Measurements from ENCODE around the gene BHLHE40.
"Not testable (repeated sequence)": the region's sequence is repeated elsewhere in the genome, so short reads cannot be mapped to it uniquely, and the experiment has no call there.

The BHLHE40 gene

DNA sequence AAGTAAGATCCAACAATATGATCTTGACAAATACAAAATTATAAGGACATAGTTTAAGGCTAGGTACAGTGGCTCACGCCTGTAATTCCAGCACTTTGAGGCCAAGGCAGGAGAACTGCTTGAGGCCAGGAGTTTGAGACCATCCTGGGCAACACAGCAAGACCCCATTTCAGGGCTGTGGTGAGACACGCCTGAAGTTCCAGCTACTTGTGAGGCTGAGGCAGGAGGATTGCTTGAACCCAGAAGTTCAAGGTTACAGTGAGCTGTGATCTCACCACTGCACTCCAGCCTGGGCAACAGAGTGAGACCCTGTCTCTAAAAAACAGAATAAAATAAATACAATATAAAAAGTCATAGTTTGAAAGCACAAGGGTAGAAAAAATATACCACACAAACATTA is 17.4 kb upstream of the BHLHE40 start:
- not testable (repeated sequence) for DNase-seq (ENCODE audit: low read depth)

DNA sequence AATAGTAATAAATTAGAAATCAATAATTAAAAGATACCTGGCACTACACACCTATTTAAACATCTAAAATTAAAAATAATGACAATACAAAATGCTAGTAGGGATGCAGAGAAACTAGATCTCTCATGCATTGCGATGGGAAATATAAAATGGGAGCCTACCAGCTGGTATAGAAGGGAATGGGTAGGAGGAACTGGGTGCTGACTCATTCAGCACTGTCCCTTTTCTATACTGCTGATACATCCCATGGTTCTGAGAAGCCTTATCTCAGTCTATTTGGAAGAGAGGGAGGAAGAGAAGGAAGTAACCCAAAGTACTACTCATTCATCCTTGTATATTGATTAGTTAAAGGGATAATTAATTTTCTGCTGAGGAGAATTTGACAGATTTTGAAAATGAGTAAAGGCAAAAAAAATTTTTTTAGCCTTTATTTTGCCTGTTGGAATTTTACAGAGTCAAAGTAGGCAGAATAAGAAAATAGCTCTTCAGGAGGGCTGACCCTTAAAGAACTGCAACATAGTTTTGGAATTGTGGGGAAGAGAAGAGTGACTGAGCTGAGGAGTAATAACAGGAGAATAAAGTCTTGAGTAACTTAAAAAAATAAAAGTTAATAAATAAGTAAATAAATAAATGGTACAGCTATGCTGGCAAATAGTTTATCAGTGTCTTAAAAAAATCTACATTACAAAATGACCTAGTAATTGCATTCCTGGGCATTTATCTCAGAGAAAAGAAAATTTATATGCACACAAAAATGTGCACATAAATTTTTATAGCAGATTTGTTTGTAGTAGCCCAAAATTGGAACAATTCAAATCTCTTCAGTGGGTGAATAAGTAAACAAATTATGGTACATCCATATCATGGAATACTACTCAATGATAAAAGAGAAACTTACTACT is 15.3 kb upstream of the BHLHE40 start:
- DNase-seq (ENCODE audit: low read depth): no peak

DNA sequence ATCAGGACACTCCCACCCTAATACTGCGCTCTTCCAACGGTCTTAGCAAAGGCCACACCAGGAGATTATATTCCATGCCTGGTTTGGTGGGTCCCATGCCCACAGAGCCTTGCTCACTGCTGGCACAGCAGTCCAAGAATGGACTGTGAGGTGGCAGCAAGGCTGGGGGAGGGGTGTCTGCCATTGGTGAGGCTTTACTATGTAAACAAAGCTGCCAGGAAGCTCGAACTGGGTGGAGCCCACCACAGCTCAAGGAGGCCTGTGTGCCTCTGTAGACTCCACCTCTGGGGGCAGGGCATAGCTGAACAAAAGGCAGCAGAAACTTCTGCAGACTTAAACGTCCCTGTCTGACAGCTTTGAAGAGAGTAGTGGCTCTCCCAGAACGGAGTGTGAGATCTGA is 13.2 kb upstream of the BHLHE40 start:
- DNase-seq (ENCODE audit: low read depth): not testable (repeated sequence)

DNA sequence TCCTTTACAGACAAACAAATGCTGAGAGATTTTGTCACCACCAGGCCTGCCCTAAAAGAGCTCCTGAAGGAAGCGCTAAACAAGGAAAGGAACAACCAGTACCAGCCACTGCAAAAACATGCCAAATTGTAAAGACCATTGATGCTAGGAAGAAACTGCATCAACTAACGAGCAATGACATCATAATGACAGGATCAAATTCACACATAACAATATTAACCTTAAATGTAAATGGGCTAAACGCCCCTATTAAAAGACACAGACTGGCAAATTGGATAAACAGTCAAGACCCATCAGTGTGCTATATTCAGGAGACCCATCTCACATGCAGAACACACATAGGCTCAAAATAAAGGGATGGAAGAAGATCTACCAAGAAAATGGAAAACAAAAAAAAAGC is 11.6 kb upstream of the BHLHE40 start:
- DNase-seq (ENCODE audit: low read depth): not testable (repeated sequence)

DNA sequence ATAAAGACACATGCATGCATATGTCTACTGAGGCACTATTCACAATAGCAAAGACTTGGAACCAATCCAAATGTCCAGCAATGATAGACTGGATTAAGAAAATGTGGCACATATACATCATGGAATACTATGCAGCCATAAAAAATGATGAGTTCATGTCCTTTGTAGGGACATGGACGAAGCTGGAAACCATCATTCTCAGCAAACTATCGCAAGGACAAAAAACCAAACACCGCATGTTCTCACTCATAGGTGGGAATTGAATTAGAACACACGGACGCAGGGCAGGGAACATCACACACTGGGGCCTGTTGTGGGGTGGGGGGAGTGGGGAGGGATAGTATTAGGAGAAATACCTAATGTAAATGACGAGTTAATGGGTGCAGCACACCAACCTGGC is 7.8 kb upstream of the BHLHE40 start:
- DNase-seq (ENCODE audit: low read depth): not testable (repeated sequence)

DNA sequence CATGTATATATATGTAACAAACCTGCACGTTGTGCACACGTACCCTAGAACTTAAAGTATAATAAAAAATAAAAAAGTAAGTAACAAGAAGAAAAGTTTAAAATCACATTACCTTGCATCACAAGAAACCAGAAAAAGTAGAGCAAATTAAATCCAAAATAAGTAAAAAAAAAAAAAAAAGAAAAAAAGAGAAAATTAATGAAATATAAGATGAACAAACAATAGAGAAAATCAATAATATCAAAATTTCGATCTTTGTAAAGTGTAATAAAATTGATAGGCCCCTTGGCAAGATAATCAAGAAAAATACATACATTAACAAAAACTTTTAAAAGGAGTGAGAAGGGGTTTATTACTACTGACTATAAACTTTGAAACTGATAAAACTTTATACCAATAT is 7.4 kb upstream of the BHLHE40 start:
- DNase-seq (ENCODE audit: low read depth): no peak

DNA sequence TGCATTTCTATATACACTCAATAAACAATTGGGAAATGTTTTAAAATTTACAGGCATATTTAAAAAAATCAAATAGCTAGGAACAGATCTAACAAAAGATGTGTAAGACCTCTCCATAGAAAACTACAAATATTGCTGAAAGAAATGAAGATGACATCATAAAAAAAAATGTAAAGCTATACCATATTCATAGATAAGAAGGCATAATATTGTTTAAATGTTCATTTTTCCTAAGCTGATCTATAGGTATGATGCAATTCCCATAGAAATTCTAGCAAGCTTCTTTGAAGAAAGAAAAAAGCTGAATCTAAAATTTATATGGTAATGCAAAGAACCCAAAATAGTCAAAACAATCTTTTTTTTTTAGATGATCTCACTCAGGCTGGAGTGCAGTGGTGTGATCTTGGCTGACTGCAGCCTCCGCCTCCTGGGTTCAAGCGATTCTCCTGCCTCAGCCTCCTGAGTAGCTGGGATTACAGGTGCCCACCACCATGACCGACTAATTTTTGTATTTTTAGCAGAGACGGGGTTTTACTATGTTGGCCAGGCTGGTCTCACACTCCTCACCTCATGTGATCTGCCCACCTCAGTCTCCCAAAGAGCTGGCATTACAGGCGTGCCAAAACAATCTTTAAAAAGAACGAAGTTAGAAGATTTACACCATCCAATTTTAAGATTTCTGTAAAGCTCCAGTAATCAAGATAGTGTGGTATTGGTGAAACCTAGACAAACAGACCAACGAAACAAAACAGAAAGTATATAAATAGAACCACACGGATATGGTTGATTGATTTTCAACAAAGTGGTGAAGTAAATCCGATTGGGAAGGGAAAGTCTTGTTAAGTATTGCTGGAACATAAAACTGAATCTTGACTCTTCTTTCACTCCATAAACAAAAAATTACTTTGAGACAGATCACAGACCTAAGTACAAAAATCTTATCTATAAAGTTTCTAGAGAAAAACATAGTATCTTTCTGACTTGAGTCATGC is 6.3 kb upstream of the BHLHE40 start:
- DNase-seq (ENCODE audit: low read depth): no peak

DNA sequence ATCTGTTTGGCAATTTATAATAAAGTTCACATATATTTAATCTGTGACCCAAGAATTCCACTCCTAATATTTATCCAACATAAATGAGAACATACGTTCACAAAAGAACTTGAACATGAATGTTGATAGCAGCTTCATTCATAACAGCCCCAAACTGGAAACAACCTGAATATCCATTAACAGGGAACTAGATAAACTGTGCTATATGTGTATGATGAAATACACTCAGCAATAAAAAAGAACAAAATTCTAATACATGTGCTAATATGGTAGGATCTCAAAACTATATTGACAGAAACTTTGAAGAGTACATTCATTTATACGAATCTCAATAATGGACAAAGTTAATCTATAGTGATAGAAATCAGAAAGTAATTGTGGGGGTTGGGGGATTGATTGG is 5.1 kb upstream of the BHLHE40 start:
- DNase-seq (ENCODE audit: low read depth): no peak

DNA sequence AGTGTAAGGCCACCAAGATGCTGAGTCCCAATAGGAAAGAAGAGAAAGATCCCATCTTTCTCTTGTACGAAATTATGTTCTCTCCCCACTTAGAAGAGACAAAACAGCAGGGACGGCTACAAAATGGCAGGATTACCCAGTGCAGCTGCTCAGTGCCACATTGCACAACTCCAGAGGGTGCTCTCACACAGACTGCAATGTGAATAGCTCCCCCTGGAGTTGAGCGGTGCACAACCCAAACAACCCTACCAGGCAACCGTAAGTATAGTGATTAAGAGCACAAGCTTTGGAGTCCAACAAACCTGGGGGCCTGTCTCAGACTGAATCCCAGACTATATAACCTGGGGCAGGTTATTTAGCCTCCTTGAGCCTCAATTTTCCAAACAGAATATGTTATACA is 3.1 kb upstream of the BHLHE40 start:
- DNase-seq (ENCODE audit: low read depth): peak; percentile 83

DNA sequence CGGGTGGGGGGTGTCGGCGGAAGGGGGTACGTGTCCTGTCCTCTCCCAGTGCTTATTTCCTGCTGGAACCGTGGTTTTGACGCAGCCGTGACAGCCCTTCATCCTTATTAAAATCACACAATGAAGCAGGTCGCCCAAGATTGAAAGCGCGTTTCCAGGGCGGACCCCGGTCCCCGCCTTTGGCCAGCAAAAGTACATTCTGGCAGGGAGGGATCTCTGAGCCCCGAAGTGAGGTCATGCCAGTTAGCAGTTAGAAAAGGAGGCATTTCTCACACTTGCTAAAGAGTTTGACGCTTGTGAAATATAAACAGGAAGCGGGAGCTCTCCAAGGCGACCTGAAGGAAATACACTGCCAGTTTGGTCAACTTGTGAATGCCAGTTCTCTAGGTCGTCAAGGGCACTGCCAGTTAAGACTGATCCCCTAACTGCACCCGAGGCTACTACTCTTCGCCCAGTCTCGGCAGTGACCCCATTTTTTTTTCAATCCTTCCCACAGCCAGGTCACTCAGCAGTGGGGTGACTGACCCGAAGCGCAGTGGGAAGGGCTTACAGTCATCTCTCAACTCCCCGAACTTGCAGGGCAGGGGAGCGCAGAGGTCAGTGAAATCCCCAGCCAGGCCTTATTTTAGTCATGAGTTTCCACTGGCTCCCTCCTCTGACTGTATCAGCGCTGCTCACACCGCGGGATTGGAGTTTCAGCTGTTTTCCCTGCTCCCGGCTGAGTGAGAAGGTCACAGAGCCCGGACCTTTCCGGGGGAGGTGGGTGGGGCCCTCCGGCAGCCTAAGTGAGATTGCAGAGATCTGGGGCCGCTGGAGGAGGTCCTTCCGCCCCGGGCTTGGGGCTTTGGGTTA is 2.0 kb upstream of the BHLHE40 start:
- DNase-seq (ENCODE audit: low read depth): peak; percentile 92

DNA sequence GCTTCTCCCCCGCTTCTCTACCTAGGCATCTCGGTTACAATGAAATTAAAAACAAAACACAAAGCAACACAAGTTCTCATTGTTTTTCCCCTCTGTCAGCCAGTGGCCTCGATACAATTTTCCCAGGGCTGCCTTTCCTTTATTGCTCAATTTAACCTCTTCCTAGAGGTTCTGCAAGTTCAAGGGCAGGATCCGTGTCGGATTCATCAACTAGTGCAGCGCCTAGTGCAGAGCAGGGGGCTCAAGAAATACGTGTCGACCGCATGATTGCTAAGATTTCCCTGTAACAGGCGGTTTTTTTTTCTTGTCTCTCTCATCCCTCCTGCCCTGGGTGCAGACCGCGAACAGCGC is 1.4 kb upstream of the BHLHE40 start:
- no peak for DNase-seq (ENCODE audit: low read depth)

DNA sequence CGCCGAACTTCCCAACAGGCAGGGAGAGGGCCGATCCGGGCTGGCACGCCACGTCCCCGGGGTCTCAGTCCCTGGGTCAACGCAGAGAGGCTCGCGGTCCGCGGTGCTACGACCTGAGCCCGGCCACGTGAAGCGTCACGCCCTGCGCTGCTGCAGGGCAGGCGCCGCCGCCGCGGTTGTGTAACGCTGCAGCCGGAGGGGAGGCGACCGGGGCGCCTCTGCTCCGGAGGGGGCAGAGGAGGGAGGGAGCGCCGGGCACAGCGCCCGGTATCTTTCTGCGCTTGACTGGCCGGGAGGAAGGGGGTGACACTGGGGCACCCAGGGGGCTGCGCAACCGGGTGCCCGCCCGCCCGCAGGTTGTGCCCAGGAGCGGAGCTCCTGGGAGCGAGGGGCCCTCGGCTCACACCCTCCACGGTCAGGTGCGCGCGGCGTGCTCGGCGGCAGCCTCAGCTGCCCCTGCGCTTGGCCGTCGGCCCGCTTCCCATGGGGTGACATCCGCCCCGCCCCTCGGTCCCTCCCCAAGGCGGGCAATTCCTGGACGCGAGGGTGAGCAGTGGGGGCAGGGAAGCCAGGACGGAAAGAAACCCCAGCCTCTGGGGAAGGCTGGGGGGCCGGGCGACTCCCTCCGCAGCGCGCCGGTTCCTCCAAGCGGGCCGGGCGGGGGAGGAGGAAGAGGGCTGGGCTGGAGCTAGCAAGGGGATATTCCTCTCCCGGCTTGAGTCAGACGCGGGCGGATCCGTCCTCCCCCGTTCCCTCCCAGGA is 852 bp upstream of the BHLHE40 start:
- DNase-seq (ENCODE audit: low read depth): peak; percentile 99

DNA sequence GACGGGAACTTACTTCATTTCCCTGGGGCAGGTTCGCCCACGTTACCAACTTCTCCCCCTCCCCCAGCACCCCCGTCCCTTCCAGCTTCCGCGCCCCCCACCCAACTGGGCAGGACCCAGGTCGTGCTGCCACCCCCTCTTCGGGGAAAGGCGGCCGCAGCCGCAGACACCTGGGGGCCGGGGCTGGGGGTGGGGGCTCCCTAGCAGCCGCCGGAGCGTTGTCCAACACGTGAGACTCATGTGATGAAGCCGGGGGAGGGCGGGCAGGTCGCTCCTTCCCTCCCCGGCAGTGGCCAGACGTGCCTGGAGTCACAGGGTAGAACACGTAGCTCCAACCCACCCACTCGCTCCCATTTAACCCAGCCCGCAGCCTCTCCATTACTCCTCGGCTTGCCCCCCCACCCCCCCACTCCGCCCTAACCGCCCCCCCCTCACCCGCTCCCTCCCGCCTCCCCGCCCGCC is 240 bp upstream of the BHLHE40 start:
- DNase-seq (ENCODE audit: low read depth): peak; percentile 100

DNA sequence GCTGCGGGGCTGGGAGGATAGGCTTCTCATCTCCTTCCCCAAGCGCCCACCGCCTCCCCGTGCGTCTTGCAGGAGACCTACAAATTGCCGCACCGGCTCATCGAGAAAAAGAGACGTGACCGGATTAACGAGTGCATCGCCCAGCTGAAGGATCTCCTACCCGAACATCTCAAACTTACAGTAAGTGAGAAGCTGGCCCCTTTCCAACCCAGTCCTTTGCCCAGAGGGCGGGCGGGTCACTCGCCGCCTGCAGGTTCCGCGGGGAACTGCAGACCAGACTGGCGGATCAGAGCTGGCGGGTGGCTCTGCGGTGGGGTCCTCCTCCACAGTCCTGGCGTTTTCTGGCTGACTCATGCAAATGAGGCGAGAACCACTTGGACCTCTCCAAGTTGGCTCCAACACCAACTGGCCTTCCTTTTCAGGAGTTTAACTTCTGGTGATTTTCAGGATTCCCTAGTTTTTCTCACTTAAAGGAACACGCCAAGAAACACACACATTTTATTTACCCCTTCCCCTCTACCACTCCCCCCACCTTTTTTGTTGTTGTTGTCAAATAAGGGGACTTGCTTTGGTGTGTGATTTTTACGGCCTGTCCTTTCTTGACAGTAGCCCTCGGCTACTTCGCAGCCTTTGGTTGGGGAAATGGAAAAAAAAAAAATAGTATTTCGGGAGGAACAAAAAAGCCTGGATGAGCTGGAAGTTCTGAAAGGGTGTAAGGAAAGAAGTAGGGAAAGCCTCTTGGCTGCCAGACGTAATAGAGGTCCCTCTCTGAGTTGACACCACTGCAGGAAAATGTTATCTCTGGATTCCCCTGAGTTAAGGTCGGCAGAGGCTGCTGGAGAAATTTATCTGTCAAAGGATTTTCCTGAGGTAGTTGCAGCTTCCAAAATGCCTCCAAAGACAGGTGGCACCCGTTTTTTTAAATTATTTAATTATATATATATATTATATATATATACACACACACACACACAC is 1.3 kb downstream of the BHLHE40 start:
- peak; percentile 90 for DNase-seq (ENCODE audit: low read depth)

DNA sequence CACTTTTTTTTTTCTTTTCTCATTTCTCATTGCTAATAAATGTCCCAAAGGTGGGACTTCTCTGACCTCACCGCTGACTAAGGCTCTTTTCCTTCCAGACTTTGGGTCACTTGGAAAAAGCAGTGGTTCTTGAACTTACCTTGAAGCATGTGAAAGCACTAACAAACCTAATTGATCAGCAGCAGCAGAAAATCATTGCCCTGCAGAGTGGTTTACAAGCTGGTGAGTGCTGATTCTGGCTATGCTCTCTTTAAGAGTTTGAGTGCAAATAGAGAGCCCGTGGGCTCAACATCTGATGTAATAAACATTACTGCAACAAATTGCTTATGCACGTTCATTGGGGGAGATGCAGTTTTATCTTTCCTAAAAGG is 2.0 kb downstream of the BHLHE40 start:
- DNase-seq (ENCODE audit: low read depth): peak; percentile 36

DNA sequence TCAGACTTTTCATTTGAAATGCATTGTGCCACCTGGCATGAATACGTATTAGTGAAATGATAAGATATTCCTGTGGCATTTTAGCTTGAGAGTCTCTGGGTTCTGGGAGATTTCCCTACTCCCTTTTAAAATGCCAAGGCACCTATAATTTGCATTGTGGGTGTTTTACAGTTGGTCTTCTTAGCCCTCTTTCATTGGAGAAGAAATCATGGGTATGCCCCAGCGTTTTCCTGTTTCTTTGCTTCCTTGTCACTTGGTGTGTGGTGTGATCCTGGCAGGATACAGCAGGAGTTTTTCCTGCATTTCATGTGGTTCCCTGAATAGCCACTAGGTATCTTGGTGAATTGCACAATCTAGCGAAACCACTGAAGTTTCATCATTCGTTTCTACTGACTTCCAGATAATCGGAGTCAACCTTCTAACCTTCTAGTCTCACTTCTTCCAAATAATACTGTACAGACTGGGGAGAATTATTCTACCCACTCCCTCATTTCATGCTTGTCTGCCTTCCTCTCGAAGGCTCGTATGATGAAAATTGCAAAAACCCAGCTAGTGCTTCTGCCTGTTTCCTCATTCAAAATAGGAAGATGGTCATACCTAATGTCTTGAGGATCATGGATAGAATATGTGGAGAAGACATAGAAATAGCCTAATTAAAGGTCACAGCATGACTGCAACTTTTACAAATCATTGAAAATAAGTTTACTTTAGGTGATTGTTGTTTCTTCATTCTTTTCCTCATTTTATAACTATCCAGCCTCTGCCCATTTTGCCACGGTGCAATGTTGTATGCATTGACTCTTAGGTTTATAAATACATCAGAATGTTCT is 2.6 kb downstream of the BHLHE40 start:
- peak; percentile 75 for DNase-seq (ENCODE audit: low read depth)

DNA sequence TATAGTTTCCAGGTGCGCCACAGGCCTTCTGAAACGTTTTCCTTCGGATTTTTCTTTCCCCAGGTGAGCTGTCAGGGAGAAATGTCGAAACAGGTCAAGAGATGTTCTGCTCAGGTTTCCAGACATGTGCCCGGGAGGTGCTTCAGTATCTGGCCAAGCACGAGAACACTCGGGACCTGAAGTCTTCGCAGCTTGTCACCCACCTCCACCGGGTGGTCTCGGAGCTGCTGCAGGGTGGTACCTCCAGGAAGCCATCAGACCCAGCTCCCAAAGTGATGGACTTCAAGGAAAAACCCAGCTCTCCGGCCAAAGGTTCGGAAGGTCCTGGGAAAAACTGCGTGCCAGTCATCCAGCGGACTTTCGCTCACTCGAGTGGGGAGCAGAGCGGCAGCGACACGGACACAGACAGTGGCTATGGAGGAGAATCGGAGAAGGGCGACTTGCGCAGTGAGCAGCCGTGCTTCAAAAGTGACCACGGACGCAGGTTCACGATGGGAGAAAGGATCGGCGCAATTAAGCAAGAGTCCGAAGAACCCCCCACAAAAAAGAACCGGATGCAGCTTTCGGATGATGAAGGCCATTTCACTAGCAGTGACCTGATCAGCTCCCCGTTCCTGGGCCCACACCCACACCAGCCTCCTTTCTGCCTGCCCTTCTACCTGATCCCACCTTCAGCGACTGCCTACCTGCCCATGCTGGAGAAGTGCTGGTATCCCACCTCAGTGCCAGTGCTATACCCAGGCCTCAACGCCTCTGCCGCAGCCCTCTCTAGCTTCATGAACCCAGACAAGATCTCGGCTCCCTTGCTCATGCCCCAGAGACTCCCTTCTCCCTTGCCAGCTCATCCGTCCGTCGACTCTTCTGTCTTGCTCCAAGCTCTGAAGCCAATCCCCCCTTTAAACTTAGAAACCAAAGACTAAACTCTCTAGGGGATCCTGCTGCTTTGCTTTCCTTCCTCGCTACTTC is 3.8 kb downstream of the BHLHE40 start:
- peak; percentile 33 for DNase-seq (ENCODE audit: low read depth)

All from iris pigment epithelial cell (primary cell).